ENCODE data around the gene PATZ1.

GRCh38 chr22:31334329-31334728, 11.8 kb downstream of the PATZ1 start:
- TF ChIP-seq, protein P1, sequence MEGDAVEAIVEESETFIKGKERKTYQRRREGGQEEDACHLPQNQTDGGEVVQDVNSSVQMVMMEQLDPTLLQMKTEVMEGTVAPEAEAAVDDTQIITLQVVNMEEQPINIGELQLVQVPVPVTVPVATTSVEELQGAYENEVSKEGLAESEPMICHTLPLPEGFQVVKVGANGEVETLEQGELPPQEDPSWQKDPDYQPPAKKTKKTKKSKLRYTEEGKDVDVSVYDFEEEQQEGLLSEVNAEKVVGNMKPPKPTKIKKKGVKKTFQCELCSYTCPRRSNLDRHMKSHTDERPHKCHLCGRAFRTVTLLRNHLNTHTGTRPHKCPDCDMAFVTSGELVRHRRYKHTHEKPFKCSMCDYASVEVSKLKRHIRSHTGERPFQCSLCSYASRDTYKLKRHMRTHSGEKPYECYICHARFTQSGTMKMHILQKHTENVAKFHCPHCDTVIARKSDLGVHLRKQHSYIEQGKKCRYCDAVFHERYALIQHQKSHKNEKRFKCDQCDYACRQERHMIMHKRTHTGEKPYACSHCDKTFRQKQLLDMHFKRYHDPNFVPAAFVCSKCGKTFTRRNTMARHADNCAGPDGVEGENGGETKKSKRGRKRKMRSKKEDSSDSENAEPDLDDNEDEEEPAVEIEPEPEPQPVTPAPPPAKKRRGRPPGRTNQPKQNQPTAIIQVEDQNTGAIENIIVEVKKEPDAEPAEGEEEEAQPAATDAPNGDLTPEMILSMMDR (tag by site-specific recombination; IDR thresholded peaks at IDR 0.05), result no peak
- TF ChIP-seq, protein P2, sequence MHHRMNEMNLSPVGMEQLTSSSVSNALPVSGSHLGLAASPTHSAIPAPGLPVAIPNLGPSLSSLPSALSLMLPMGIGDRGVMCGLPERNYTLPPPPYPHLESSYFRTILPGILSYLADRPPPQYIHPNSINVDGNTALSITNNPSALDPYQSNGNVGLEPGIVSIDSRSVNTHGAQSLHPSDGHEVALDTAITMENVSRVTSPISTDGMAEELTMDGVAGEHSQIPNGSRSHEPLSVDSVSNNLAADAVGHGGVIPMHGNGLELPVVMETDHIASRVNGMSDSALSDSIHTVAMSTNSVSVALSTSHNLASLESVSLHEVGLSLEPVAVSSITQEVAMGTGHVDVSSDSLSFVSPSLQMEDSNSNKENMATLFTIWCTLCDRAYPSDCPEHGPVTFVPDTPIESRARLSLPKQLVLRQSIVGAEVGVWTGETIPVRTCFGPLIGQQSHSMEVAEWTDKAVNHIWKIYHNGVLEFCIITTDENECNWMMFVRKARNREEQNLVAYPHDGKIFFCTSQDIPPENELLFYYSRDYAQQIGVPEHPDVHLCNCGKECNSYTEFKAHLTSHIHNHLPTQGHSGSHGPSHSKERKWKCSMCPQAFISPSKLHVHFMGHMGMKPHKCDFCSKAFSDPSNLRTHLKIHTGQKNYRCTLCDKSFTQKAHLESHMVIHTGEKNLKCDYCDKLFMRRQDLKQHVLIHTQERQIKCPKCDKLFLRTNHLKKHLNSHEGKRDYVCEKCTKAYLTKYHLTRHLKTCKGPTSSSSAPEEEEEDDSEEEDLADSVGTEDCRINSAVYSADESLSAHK (tag by site-specific recombination; IDR thresholded peaks at IDR 0.05), result no peak
- TF ChIP-seq KLF9 (tag by site-specific recombination; IDR thresholded peaks at IDR 0.05; ENCODE audit: low read depth) (no peak), YY1 (tag by site-specific recombination; IDR thresholded peaks at IDR 0.05) (no peak), ZNF112 (tag by site-specific recombination; IDR thresholded peaks at IDR 0.05) (no peak)
